HG03097 (cell line): ENCODE data around the gene UPB1.
"Not testable (repeated sequence)": the region's sequence is repeated elsewhere in the genome, so short reads cannot be mapped to it uniquely, and the experiment has no call there.

Source experiments
- ATAC-seq: cut with Tn5 transposase; IDR thresholded peaks from one replicate; pipeline ENCODE4 v1.9.1; 2021; ENCODE audit not compliant: unreplicated experiment, low FRiP score

Gene UPB1

DNA sequence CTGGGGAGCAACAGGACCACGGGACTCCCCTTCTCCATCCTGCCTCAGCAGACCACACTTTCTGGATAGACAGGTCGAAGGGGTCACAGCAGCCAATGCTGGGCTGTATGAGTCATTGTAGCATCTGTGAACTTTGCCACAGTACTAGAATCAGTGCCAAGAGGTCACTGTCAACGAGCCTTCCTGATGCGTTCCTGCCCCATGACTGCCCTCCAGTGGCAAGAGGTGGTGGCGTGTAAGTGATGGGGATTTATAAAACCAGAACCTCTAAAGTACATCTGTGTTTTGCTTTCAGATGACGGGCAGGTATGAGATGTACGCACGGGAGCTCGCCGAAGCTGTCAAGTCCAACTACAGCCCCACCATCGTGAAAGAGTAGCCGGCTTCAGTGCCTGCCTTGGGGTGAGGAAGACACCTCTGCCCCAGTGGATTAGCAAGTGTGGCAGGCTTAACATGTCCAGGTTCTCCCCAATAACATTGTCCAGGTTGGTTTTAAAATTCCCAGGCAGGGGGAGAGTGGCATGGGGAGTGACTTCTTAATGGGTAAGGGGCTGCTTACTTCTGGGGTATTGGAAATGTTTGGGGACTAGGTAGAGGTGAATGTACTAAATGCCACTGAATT lies 30.4 kb downstream of the UPB1 start:
- peak; percentile 60 for ATAC-seq

DNA sequence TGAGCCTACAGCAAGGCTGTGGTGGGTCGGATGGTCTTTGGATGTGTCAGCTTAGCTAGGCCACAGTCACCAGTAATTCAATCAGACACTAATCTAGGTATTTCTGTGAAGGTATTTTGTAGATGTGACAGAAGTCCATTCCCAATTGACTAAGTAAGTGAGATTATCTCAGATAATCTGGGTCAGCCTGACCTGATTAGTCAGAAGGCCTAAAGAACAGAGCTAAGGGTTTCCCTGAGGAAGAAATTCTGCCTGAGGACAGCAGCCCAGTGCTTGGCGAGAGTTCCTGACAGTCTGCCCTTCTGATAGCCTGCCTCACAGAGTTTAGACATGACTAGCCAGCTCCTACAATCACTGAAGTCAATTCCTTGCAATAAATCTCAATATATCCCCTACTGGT lies 31.1 kb downstream of the UPB1 start:
- ATAC-seq: no peak

DNA sequence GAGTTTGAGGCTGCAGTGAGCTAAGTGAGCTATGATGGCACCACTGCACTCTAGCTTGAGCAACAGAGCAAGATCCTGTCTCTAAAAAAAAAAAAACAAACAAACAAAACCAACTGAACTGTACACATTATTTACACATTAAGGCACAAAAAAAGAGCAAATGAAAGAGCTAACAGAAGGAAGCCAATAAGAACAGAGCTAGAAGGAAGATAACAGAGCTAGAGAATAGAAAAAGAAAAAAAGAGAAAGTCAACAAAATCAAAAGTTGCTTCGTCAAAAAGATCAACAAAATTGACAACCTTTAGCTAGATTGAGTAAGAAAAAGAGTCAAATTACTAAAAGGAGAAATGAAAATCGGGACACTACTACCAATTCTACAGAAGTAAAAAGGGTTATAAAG lies 34.8 kb downstream of the UPB1 start:
- no peak for ATAC-seq

DNA sequence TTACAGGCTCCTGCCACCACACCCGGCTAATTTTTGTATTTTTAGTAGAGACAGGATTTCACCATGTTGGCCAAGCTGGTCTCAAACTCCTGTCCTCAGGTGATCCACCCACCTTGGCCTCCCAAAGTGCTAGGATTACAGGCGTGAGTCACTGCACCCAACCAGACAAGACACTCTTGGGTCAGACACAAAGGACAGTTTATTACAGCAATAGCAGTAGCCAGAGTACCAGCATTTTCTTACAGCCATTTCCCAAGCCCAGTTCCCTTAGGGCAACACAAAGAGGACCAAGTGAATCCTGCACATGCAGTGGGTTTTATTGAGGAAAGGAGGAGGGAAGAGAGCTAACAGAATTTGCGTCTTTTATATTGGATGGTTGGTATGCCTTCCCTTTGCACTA lies 35.8 kb downstream of the UPB1 start:
- not testable (repeated sequence) for ATAC-seq

DNA sequence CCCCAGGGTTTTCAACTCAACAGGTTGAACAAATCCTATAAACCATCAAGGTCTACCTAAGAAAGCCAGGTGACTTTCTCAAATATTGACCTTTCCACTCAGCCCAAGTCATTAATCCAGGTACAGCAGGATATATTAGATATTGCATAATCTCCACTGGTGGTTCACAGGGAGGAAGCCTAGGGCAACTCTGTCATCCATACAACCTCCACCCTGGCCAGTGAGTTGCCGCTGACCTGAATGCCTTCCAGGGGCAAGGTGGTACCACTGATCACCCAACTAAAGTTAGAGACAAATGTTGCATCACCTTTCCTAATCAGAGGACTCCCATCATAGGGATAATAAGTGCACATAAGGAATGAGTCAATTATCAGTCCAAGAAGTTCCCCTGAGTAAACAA lies 36.9 kb downstream of the UPB1 start:
- ATAC-seq: no peak

DNA sequence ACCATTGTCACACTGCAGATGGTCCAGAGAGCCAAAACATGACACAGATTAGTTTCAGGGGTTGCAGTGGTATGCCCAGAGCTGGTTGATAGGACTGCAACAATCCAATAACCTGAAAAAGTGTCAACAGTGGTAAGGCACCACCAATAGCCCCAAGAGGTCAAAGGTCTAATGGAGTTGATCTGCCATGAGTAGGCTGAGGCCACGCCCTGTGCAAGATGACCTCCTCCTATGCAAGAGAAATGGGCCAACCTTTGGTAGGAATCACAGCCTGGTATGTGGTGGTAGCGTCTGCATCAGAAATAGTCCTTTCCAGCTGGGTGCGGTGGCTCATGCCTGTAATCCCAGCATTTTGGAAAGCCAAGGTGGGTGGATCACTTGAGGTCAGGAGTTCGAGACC lies 40.2 kb downstream of the UPB1 start:
- no peak for ATAC-seq

DNA sequence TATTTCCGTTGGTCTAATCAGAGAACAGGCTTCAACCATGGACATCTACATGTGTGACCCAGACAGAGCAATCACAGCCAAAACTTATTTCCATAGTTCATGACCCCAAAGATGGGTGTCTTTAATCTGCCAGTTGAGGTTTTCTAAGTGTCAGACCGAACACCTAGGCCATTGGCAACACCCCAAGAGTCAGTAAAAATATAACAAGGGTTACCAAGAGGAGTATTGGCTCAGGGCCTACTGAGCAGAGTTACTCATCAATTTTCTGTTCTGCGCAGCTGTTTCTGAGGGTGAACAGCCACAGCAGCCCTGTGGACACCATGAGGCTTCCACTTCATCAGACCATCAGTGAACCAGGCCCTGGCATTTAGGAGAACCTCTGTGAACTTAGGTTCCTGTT lies 41.0 kb downstream of the UPB1 start:
- ATAC-seq: no peak

DNA sequence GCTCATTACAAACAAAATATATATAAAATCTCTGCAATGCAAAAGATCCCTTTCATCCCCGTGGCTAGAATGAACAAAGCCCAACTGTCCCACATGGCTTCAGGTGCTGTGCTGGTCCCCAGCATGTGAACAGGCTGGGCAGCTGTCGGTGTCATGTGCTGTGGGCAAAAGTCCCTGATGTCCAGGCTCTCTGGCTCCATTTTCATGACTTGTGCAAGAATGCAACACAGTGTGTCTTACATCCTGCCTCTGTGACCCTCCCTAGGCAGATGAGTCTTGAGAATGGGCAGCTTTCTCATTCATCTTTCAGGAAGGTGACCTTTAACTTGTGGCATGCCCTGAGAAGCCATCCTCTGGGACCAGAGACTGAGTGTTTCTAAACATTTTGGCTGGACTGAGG lies 45.3 kb downstream of the UPB1 start:
- ATAC-seq: no peak

DNA sequence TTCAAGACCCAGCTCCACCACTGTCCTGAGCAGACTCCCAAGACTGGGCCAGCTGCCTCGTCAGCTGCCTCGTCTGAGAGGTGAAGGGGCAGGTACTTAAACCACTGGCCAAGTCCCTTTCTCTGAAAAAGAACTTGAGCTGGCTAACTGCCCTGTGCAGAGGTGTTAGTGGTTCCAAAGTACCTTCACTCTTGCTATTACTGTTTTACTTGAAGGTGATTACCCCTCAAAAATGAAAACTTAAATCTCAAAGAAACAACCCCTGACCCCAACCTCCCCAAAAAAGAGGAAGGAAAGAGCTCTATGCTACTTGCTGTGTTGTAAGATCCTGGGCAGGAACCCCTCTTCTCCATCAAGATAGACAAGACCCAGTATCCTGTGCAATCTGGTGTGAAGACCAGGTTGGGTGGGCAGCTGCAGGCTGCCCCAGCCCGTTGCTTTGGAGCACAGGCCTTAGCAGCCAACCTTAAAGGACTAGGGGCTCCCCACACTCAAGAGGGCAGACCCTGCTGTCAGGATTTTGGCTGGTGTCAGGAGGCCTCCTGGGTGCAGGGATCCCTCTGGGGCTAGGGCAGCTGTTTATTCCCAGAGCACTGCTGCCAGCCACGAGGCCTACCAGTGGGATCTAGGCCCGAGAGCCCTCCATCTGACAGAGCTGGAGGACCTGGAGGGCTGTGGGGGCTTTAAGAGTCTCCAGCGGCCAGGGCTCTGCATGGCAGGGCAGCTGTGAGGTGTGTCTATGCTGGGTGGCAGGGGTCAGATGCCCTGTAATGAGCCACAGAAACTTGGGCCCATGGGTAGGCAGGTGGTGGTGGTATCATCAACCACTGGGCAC lies 46.8 kb downstream of the UPB1 start:
- no peak for ATAC-seq

DNA sequence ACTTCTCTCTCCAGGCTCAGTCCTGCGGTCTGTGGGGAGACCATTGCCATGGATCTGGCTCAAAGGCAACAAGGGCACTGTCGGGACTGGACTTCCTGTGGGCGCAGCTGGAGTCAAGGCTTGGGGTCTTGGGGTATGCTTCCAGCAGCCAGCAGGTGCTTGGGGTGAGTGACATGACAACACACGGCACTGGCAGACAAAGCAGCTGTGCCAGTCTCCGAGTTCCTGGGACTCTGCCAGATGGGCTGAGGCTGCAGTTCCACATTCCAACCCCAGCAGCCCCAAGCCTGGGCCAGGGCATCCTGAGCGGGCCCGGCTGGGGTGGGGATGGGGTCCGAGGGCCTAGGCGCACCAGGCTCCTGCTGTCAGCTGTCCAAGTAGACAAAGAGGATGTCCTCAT lies 47.5 kb downstream of the UPB1 start:
- no peak for ATAC-seq

DNA sequence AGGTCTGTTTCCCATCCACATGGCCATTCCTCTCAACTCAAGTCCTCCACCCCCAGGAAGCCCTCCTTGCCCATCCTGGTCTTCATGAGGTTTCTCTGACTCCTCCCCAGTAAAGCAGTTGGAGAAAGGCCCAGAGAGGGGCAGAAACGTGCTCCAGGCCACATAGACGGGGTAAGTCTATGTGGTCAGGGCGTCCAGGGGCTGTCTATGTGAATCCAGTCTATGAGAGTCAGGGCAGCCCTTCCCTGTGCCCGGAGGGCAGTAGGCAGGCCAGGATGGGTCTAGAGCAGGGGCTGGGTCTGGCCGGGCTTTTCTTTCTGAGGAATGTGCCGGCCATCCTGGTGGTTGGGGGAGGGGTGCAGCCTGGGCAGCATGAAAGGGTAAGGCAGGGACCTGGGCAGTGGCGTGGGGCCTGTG lies 48.1 kb downstream of the UPB1 start:
- no peak for ATAC-seq

DNA sequence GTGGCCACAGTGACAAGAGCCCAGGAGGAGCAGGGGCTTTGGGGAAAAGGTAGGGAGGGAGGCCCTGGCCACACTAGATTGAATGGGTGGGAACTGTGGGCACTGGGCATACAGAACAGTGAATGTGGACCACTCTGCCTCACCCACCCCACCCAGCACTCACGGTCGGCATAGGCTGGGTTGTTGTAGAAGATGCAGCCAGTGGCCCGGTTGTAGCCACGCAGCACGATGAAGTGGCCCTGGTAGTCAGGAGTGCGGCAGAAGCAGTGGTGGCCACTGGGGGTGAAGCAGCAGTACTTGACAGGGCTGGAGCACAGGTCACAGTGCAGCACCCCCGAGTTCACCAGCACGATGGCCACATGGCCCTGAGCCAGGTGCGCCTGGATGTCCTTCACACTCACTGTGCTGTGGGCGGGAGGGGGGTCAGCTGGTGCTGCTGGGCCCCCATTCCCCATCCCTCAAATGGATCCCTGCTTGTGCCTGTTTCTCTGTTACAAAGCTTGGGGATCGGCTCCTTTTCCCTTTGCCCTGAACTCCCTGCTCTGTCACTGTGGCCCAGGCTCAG lies 48.6 kb downstream of the UPB1 start:
- ATAC-seq: no peak

DNA sequence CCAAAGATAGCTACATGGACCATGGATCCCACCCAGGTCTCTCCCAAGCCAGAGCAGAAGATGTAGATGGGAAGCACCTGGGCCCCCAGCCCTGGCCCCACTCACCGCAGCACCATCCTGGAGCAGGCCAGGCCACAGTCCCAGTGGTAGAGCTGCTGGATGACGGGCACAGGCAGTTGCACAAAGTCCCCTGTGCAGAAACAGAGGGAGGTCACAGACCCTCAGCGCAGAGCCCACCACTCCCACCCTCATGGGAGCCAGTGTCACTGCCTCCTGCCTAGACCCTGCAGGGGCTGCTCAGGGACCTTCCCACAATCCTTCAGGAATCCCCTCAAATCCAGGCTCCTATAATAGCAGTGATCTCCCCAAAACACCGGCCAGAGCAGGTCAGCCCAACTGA lies 53.7 kb downstream of the UPB1 start:
- ATAC-seq: no peak

DNA sequence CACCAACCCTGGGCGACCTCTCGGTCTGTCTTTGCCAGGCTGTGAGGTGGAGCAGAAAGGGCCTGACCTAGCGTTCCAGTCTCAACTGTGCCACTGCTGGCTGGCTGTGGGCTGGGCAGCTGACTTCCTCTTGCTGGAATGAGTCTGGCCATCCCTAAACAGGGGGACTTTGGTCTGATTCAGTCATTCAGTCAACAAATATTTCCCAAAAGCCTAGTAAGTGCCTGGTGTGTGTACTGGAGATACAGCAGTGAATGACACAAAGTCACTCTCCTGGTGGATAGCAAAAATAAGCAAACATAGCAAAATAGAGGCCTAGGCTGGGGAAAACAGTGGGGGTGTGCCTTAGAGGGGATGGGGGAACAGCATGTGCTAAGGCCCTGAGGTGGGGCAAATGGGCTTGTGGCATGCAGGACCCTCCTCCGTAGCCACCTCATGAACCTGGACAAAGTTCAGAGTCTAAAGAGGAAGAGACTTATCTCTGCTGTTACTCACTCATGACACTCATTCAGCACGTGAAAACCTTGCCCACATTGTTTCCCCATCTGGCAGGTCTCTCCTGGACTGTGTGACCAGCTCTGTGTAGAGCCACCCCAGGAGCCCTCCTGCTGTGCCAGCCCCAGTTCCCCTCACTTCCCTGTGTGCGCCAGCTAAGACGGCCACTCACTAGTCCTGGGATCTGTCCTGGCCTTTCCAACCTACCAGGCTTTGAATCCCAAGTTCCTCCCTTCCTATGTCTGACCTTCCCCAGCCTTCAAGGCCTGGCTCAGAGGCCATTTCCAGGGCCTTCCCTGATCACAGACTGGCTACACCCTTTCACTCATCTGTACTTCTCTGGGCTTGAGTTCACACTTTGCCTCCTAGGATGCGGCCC lies 55.1 kb downstream of the UPB1 start:
- ATAC-seq: no peak

DNA sequence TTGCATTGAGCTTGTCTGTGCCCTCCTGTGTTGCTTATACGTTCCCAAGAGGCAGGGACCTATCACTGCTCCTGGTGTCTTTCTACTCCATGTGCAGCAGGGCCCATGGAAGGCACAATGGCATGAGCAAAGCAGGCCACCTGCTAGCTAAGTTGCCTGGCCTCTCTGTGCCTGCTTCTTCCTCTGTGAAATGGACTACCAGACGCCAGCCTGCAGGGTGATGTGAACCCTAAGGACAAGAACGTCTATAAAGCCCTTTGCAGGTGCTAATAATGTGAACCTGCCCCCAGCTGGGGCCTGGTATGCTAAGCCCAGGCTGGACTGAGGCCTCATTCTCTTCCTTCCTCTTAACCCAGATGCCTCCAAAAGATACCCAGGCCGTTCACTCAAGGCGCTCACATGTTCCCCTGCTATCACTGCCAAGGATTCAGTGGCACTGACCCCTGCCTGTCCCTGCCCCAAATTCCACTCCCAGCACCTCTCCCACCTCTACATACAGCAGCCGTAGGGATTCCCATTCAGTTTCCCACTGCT lies 55.8 kb downstream of the UPB1 start:
- no peak for ATAC-seq

DNA sequence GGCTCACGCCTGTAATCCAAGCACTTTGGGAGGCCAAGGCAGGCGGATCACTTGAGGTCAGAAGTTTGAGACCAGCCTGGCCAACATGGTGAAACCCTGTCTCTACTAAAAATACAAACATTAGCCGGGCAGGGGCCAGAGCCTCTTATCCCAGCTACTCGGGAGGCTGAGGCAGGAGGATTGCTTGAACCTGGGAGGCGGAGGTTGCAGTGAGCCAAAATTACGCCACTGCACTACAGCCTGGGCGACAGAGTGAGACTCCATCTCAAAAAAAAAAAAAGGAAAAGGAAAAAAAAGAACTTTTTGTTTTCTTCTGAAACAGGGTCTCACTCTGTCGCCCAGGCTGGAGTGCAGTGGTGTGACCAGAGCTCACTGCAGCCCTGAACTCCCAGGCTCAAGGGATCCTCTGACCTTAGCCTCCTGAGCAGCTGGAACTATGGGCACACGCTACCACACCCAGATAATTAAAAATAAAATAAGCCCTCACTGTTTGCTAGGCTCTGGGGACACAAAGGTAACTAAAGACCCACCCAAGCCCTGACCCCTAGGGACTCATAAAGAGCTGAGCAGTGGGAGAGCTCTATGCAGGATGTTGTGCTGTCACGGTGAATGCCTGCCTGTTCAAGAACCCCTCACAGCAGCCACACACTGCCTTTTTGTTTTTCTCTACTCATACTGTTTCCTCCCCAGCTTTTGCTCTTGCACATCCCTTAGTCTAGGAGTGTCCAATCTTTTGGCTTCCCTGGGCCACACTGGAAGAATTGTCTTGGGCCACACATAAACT lies 57.6 kb downstream of the UPB1 start:
- not testable (repeated sequence) for ATAC-seq

DNA sequence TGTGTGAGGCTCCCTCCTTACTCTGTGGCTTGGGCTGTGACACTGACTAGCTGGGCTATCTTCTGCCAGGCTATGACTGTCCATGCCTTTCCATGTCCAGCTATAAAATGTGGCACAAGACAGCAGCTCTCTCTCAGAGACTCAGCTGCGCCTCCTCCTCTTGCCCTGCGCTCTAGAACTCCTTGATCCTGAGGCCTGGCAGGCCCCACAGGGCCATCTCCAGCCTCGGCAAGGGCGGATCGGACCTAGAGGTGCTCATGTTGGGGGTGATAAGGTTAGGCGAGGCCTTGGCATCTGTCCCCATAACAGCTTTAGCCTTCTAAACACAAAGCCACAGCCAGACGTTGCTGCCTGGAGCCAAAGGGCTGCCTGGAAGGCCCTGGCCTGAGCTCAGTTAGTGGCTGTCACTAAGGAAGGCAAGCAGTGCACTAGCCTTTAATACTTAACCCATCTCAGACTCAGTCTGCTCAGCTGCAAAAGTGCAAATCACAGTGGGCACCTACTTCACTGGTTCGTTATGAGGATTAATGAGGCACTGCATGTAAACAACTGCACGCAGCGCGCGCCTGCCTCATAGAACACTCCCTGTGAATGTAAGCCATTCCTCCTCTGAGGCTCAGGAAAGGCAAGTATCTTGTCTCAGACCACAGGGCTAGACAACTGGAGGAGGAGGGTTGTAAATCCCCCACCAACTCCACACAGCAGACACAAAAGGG lies 58.6 kb downstream of the UPB1 start:
- ATAC-seq: no peak

DNA sequence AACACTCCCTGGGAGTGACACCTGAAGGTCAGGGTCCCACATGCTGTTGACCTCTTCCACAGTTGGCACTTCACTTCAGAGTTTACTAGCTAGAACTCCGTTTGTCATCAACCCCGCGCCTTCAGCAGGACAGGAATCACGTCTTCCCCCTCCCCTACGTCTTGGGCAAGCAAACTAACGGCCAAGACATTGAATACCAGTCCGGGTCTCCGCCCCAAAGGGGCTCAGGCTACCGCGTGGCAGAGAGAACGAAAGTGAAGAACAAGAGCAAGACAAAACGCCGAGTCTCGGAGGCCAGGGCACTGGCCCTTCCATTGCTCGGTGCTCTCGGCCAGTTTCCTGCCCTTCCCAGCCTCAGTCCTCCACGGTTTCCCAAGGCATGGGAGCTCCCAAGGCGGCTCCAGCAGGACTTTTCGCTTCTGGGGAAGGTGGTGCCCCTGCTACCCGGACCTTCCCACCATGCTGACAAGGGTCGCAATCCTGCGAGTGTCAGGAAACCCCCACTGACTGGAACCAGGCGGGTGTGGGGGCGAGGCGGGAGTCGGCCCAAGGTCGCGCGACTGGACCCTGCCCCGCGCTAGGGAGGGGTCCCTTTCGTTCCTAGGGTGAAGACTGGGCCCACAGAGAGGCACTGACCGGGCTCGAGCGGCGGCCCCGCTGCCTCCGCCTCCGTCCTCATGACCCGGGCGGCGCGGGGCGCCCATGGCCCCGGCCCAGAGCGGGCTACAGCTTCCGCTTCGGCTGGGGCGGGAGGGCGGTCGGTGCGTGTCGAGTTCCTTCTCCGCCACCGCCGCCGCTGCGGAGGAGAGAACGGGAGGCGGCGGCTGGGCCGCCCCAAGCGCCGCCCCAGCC lies 59.4 kb downstream of the UPB1 start, which contains the start of gene GUCD1:
TSS of gene GUCD1 (minus strand) at position 826 of the 852 bp plus-strand sequence. CDS start at position 679, 147 bp downstream.
- ATAC-seq: peak; percentile 4
